ENCODE results near the gene ROBO3.

ROBO3 gene

DNA sequence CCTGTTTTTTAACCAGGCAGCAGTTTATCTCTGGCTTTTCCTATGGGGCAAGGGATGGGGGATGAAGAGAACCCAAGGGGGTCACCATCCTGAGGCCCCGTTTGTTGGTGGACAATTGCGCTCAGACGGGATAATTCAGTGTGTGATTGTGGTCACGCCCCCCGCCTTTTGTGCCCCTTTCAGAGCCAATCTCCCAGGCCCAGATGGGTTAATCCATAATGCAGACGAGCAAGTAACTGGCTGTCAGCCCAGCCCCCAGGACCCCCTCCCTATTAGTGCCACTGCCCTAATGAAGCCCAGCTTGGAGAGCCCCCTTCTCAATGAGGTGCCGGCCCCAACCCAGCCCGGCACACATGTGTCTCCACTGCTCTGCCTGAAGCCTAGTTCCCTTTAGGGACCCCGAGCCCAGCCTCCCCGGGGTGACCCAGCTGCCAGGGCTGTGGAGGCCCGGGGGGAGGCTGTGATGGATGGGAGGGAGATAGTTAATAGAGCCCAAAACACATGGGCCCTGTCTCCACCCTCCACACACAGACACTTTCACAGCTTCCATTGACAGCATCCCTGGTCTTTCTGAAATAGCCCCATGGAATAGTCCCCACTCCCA, 19.1 kb upstream of the ROBO3 start:
- no peak for DNase-seq (ENCODE audit: low read depth)

DNA sequence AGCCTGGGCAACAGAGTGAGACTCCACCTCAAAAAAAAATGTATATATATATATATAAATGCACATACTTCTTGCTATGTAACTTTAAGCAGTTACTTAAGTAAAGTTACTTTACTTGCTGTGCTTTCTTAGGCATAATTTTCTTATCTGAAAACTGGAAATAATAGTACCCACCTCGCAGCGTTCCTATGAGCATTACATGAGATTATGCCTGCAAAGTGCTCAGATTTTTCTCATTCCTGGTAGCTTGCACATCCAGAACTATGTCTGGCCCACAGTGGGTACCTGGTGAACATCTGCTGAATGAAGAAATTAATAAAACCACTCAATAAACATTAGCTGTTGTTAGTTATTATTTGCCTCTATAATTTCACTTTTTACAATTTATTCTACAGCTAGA, 6.1 kb upstream of the ROBO3 start:
- no peak for DNase-seq (ENCODE audit: low read depth)

DNA sequence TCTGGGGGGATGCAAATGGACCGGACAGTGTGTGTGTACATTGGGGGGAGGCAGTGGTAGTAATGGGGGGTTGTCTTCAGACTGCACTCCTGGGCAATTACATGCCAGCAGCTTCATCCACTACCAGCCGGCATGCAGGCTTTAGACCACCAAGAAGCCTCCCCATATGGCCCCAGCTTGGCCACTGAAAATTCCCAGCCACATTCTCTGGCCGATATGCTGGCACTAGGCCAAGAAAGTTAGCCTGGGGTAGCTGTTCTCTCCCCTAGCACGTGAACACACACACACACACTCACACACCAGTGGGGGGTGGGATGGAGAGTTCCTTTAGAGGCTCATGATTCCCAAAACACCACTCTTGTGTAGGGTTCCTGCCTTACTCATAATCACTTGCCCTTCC, 3.6 kb upstream of the ROBO3 start:
- DNase-seq (ENCODE audit: low read depth): no peak

DNA sequence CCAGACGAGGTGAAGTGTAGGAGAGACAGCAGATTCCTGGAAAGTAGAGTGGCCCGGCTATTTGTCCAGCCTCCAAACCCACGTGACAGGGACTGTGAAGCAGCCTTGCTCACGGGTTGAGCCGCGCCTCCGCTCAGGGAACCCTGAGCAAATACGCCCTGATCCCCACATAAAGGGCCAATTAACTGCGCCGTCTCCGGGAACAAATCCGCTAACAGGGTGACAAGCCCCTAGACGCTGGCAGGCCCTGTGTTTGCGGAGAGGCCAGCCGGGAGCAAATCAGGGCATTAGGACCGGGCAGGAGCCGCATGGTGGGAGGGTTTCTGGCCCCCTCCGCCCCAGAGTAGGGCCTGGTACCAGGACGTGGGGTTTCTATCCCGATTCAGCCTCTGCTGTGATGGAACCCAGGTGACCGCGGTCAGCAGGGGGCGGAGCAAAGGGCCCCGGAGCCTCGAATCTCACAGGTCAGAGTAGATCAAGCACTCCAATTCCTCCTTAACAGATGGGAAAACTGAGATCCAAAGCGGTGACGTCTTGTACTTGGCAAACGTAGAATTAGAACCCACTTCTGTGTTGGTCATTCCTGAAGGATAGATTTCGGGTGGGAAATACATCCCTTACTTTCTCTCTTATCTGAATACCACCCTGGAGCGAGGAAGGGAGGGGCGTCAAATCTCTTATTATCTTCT, 2.0 kb upstream of the ROBO3 start:
- peak; percentile 56 for DNase-seq (ENCODE audit: low read depth)

DNA sequence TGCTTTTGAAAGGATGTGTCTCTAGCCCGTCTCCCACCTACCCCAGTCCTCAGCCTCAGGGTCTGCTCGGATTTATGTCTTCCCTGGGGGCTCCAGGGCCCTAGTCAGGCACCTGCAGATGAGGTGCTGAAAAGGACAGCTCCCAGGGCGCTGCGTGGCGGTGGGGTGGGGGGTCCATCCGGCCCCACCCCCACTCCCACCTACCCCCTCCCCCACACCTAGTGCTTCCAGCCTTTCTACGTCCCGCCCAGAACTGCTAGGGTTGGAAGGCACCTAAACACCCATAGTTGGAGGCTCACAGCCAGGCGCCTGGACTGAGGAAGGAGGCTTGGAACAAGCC, 1.4 kb upstream of the ROBO3 start:
- no peak for DNase-seq (ENCODE audit: low read depth)

DNA sequence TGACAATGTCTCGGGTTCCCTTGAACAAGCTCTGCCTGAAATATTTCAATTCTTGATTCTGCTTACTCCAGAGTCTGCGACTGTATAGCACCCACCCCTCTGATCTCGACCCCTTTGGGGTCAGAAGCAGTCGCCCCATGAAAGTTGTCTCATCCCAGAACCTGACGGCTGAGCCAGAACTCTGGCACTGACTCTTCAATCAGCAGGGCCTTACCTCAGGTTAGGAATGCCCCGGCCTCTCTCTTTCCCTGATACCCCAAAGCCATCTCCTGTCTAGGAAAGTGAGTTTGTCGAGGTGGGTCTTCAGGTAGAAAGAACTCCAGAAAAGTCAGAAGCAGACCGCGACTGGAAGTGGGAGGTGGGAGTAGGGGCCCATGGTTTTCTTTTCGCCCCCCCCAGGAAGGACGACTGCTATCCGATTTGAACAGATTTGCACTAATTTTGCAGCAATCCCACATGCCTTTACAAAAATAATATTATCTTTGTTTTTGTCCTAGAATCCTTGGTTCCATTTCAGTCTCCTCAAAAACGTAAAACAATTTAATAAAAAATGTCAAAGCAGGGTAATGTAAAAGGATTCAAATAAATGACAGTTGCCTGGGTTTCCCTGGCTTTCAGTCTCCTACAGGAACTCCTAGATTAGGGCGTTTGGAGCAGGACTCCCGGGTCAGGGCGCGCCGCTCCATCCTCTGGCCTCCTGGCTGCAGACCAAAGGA, 898 bp upstream of the ROBO3 start:
- DNase-seq (ENCODE audit: low read depth): no peak

DNA sequence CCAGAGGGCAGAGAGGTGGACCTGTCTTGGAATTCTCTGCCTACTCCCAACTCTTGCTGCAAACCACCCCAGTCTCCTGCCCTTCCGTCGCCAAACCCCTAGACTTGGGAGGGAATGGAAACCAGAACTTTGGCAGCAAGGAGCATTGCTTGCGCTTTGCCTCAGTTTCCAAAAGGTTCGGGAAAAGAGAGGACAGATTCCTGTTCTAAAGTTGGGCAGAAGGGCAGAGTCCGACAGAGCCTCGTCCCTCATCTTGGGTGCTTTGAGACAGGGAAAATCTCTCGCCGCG, 396 bp upstream of the ROBO3 start:
- DNase-seq (ENCODE audit: low read depth): no peak

DNA sequence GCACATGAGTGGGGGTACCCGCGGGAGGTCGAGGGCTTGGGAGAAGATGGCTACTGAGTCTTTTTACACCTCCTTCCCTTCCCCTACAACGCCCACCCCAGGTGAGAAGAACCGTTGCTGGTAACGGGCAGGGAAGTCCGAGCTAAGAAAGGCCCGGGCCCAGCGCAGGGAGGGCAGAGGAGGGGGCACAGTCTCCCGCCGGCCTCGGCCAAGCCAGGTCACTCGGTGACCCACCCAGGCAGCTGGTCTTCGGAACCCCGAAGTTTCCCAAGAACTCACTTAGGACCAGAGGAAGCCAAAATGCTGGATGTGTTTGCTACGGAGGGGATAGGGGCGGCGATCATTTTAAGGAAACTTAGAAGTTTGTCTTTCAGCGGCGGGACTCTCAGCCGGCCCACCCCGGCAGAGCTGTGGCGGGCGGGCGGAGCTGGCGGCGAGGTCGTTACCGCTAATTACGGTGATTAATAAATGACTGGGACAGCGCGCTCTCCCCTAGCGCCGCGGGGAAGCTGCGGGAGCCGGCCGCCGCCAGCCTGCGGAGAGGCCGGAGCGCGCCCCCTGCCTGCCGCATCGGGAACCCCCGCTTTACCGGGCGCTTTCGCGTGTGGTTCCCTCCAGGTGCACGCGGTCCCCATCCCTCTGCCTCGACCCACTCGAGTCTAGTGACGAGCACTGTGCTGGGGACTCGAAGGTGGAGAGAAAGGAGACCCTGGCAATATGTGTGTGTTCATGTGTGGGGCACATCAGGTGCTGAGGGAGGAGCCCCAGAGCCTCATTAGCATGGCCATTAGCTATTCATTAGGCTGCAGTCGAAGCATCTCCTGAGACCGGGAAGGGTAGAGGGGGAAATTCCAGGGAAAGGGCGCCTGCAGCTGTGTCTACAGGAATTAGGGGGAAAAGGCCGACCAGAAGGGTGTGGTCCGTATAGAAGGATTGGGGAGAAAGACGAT, 945 bp downstream of the ROBO3 start:
- DNase-seq (ENCODE audit: low read depth): peak; percentile 49

DNA sequence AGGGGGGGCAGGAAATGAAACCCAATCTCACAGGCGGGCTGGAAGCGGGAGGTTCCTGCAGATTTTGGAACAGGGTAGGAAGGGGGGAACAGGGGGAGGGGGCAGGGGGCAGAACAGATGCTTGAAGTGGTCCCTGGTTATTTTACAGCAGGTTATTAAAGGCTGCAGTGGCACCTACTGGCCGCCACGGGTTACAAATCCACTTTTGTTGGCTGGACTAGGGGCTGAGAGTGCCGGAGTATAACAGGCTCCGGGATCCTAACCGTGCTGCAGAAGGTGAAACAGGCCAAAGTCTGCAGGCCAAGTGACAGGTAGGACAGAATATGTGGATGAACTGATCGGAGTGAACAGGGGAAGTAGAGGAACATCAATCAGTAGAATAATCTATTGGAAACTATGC, 2.5 kb downstream of the ROBO3 start:
- peak; percentile 61 for DNase-seq (ENCODE audit: low read depth)

DNA sequence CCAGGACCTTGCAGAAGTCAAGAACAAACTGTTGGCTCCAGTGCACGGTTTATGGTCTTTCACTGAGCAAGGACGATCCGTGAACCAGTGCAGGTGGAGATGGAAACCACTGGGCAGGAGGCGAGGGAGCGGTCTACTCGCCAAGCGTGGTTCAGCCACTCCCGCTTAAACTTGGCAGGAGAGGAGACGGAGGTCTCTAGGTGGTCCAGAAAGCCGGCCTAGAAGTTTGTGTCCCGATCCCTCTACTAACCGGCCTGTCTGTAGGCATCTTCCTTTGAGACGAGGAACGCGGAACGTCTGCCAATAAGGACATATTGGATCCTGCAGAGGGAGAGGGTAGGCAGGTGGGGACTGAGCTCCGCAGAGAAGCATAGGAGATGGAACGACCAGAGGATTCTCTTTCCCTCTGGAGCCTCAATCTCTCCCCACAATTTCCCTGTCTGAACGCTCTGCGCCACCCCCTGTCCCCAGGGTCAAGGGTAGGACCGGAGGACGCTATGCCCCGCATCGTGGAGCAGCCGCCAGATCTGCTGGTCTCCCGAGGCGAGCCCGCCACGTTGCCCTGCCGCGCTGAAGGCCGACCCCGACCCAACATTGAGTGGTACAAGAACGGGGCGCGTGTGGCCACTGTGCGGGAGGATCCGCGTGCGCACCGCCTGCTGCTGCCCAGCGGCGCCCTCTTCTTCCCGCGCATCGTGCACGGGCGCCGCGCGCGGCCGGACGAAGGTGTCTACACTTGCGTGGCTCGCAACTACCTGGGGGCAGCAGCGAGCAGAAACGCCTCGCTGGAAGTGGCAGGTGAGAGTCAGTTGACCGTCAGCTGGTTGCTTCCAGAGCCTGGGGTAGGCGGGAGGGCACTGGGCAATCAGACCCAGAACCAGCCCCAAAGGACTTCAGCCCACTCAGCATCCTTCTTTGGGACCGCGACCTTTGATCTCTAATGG, 3.4 kb downstream of the ROBO3 start:
- DNase-seq (ENCODE audit: low read depth): no peak

DNA sequence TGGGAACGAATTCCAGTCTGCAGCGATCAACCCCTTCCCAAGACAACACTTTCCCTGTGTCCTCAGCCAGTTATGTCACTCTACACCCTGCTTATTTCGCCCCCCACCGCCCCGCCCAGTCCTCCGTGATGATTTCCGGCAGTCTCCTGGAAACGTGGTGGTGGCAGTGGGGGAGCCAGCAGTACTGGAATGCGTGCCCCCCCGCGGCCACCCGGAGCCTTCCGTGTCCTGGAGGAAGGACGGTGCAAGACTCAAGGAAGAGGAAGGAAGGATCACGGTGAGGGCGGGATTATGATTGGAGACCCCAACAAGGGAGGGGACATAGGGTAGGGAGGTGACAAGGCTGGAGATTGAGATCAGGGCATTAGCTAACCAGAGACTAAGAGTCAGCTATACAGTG, 4.1 kb downstream of the ROBO3 start:
- no peak for DNase-seq (ENCODE audit: low read depth)

DNA sequence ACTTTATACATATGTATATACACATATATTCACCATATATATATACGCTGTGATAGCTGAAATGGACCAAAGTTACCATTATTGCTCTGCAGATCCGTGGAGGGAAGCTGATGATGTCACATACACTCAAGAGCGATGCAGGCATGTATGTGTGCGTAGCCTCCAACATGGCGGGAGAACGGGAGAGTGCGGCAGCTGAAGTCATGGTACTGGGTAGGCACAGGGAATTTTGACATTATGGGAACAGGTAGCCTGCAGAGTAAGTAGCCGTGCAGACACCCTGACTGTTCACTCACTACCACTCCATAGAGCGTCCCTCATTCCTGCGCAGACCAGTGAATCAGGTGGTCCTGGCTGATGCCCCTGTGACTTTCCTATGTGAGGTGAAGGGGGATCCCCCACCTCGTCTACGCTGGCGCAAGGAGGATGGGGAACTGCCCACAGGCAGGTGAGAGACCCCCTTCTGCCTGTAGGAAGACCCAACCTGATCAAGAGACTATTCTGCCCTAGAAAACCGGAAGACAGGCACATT, 4.7 kb downstream of the ROBO3 start:
- no peak for DNase-seq (ENCODE audit: low read depth)

DNA sequence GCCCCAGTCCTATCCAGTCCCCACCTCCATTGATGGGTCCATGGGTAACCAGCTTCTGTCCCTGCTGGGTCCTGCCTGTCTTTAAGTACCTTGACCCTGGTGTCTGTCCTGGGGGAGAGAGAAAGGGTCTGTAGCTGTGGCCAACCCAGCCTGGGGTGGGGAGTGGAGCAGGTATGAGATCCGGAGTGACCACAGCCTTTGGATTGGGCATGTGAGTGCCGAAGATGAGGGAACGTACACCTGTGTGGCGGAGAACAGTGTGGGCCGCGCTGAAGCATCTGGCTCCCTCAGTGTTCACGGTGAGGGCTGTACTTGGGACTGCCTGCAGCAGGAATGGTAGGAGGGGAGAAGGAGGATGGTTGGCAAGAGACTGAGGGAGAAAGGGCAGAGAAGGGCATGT, 5.2 kb downstream of the ROBO3 start:
- no peak for DNase-seq (ENCODE audit: low read depth)

DNA sequence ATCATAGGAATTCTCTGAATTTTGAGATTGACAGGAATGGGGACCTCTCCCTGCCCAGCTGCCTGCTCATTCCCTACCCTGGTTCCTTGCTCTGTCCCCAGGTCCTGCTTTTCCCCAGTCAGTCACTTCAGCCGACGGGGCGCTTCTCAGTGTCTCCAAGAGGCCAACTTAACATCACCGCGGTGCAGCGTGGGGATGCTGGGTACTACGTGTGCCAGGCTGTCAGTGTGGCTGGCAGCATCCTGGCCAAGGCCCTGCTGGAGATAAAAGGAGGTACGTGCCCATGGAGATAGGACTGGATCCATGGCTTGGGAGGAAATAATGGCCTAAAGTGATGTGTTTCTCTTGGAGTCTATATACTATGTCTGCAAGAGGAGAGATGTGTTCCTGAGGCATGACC, 7.0 kb downstream of the ROBO3 start:
- no peak for DNase-seq (ENCODE audit: low read depth)

DNA sequence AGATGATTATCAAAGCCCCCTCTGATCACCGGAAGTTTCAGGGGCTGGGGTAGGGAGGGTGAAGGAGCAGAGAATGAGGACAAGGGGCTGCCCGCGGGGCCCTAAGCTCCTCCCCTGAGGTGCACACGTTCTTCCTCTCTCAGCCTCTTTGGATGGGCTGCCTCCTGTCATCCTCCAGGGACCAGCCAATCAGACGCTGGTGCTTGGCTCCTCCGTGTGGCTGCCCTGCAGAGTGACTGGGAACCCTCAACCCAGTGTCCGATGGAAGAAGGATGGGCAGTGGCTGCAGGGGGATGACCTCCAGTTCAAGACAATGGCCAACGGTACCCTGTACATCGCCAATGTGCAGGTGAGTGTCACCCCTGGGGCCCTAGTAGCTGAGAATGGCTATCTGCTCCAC, 7.5 kb downstream of the ROBO3 start:
- no peak for DNase-seq (ENCODE audit: low read depth)

DNA sequence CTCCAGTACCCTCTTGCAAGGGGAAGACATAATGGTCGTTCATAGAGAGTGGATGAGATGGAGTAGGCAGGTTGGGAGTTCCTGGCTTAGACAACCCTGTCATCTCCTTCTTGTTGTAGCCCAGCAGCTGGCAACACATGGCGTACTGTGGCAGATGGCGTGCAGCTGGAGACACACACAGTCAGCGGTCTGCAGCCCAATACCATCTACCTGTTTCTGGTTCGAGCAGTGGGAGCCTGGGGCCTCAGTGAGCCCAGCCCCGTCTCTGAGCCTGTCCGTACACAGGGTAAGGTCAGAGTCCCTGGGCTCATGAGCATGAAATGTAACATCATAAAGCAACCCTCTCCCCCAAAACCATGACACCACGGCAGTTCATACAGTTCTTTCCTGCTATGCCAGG, 8.7 kb downstream of the ROBO3 start:
- DNase-seq (ENCODE audit: low read depth): no peak

DNA sequence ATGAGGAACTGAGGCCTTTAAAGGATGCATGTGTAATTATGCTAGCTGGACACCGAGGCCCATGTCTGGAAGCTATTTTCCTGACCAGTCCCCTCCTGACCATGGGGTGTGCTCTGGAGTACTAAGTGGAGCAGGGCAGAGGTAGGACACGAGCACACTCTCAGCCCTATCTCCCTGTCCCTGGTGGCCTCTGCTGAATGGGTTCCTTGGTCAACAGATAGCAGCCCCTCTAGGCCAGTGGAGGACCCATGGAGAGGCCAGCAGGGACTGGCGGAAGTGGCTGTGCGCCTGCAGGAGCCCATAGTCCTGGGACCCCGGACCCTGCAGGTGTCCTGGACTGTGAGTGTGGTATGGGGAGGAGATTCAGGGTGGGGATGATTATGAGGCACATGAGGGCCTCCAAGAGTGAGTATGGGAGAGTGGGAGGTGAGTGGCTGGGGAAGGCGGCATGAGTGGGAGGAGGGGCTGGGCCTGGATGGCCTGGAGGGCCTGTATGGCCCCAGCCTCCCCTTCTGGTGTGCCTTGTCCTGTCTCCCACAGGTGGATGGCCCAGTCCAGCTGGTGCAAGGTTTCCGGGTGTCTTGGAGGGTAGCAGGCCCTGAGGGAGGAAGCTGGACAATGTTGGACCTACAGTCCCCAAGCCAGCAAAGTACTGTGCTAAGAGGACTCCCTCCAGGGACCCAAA, 9.5 kb downstream of the ROBO3 start:
- no peak for DNase-seq (ENCODE audit: low read depth)

DNA sequence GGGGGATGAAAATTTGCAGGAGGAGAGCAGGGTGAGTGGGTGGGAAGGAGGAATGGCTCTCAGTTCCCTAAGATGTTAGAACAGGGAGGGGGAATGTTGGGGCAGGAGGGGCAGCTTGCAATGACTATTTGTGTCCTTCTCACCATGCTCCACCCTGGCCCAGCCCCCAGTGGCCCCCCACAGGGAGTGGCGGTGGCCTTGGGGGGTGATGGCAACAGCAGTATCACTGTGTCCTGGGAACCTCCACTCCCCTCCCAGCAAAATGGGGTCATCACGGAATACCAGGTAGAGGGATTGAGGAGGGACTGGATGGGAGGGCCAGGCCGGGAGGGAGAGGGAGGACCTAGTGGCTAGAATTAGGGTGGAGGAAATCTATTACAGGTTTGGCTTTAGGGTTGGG, 10.2 kb downstream of the ROBO3 start:
- DNase-seq (ENCODE audit: low read depth): no peak

DNA sequence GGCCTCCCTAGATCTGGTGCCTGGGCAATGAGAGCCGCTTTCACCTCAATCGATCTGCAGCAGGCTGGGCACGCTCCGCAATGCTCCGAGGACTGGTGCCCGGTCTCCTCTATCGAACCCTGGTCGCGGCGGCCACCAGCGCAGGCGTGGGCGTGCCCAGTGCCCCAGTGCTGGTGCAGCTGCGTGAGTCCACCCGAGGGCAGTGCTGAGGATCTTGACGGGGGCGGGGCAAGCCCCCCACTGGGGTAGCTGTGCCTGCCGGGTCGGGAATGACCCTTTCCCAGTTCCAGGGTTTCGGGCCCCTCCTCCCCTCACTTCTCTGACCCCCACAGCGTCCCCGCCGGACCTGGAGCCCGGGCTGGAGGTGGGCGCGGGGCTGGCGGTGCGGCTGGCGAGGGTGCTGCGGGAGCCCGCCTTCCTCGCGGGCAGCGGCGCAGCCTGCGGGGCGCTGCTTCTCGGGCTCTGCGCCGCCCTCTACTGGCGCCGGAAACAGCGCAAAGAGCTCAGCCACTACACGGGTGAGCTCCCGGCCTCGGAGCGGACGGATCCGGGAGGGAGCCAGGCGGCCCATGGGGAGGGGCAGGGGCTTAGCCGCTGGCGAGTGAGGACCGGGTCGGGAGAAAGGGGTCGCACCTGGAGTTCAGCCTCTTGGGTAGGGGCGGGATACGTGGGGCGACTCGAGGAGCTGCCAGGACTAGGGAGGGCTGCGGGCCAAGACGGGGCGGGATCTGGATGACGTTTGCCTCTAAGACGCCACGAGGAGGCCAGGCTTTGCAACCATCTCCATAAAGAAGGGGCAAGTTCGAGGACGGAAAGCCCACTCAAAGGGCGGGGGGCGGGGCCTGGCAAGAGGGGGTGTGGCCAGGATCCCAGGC, 10.9 kb downstream of the ROBO3 start:
- DNase-seq (ENCODE audit: low read depth): peak; percentile 94
